MCF 10A (cell line): ENCODE results near the gene JMJD6. TPM values are rescaled to one million over a fixed set of nuclear protein-coding genes. Genes with fewer than 3 reads are reported as not detected.

ENCODE experiments used
- BruUV-seq: library from RNA; stranded (reverse); fragments of 400-500 nt; replicated peaks from 2 replicates; lab custom pipeline; 2021; lab: Mats Ljungman, UMichigan
- CTCF ChIA-PET: fragments of 300-600 bp; sonication (Branson Sonifier 250); formaldehyde crosslinking; extraction: SDS; loops from one replicate; lab custom pipeline; 2021; ENCODE audit warnings: antibody characterized with exemption, inconsistent platforms; lab: Yijun Ruan, JAX
- POLR2A ChIA-PET: fragments of 300-600, 350-650 bp; sonication (Branson Sonifier 250); formaldehyde crosslinking; extraction: SDS; loops from one replicate; lab custom pipeline; 2020; ENCODE audit warnings: antibody characterized with exemption, inconsistent platforms; lab: Yijun Ruan, JAX
- DNase-seq: peaks from one replicate; pipeline ENCODE4 v3.0.0-alpha.2; 2018; ENCODE audit not compliant: unreplicated experiment
- H3K27ac Mint-ChIP-seq: one replicate; pipeline ENCODE4 v1.8.0; 2022; ENCODE audit warnings: mild to moderate bottlenecking, low read depth, mixed read lengths; ENCODE audit not compliant: unreplicated experiment
- H3K27me3 Mint-ChIP-seq: one replicate; pipeline ENCODE4 v1.8.0; 2022; ENCODE audit warnings: mixed read lengths; ENCODE audit not compliant: insufficient read depth, unreplicated experiment
- H3K36me3 Mint-ChIP-seq: one replicate; pipeline ENCODE4 v1.8.0; 2022; ENCODE audit warnings: mild to moderate bottlenecking, moderate library complexity, mixed read lengths; ENCODE audit not compliant: insufficient read depth, unreplicated experiment
- H3K4me1 Mint-ChIP-seq: one replicate; pipeline ENCODE4 v1.8.0; 2022; ENCODE audit warnings: mixed read lengths; ENCODE audit not compliant: insufficient read depth, unreplicated experiment
- H3K4me3 Mint-ChIP-seq: one replicate; pipeline ENCODE4 v1.8.0; 2022; ENCODE audit warnings: mild to moderate bottlenecking, moderate library complexity, mixed read lengths; ENCODE audit not compliant: unreplicated experiment
- H3K9me3 Mint-ChIP-seq: one replicate; pipeline ENCODE4 v1.8.0; 2022; ENCODE audit warnings: mixed read lengths; ENCODE audit not compliant: unreplicated experiment
- CTCF ChIP-seq: fragments of 200-600 bp; IDR thresholded peaks from one replicate; pipeline ENCODE4 v1.8.0; 2022; ENCODE audit warnings: antibody characterized with exemption, mild to moderate bottlenecking; ENCODE audit not compliant: unreplicated experiment
- intact Hi-C: fragments of 100-400 bp; cut with micrococcal nuclease; formaldehyde crosslinking; loops from 2 replicates; pipeline ENCODE4 v1.14.1; 2022
- total RNA-seq: library from RNA; stranded (reverse); gene quantifications from 2 replicates; pipeline ENCODE4 v1.2.3, GENCODE V29; 2022

JMJD6 gene
- total RNA-seq, 1 experiment from 2014 or later = 29.4 TPM

DNA sequence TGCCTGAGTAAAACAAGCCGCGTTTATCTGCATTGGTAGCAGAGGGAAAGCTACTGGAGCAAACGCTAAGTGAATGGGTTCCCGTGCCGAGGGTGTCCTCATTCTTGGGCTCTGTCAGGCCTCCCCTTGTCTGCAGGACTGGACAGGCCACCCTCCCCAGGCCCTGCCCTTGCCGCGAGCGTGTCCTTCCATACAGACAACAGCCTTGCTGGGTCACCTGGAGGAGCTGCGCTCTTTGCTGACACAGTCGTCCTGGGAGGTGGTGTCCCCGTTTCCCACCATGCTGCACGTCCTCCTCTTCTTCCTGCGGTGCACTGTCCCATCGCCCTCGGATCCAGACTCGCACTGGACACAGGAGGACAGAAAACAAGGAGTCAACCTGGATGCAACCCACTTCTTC, 7.9 kb downstream of the JMJD6 start:
- H3K36me3 Mint-ChIP-seq = peaks cover 99% of the 10 kb centered on the region
- no peak overlapping the region for H3K4me3 Mint-ChIP-seq
- no peaks in the 10 kb centered on the region for H3K9me3 Mint-ChIP-seq
- intact Hi-C loops = loop anchor here (5.0 to 10.0 kb wide), 2 partner anchors 36 to 164 kb away; no protein-coding TSS in a partner anchor
- peaks cover 13% of the 10 kb centered on the region for H3K4me1 Mint-ChIP-seq
- ChIA-PET POLR2A (interaction anchor here (0.6 to 5.3 kb wide), 3 partner anchors 7 to 18 kb away, joined by 3 to 51 read pairs (median 20); partner anchors contain the start of genes JMJD6, METTL23 and SRSF2), CTCF (interaction anchor here (0.8 to 1.6 kb wide), 3 partner anchors 9 to 94 kb away, joined by 3 to 7 read pairs (median 3); no protein-coding TSS in a partner anchor)
- H3K27me3 Mint-ChIP-seq = no peaks in the 10 kb centered on the region
- no peak for TF ChIP-seq CTCF
- no peak for DNase-seq
- BruUV-seq = no TSS peak
- H3K27ac Mint-ChIP-seq = no peak overlapping the region

DNA sequence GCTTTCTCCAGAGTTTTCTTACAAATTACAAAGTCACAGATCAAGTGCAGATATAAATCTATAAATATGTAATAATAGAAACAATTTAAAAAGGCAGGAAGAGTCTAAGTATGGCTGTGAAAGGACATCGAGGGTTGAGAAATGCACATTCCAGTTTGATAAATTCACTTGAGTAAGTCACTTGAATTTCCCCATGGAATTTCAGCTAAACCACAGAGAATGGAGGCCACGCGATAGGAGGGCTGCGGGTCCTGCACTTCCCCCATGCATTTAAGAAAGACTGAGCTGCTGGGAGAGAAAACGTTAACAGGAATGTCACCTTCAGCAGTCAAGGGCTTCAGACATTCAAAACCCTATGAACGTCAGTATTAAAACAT, 9.6 kb downstream of the JMJD6 start:
- H3K27ac Mint-ChIP-seq = peak overlapping the region; percentile 55
- H3K36me3 Mint-ChIP-seq = peaks cover 94% of the 10 kb centered on the region
- no TSS peak for BruUV-seq
- intact Hi-C loops = loop anchor here (5.0 to 10.0 kb wide), 2 partner anchors 35 to 162 kb away; no protein-coding TSS in a partner anchor
- DNase-seq = peak; percentile 57
- H3K9me3 Mint-ChIP-seq = no peaks in the 10 kb centered on the region
- H3K4me3 Mint-ChIP-seq = no peak overlapping the region
- TF ChIP-seq CTCF = no peak
- CTCF ChIA-PET = interaction anchor here (0.6 to 1.7 kb wide), 5 partner anchors 11 to 1017 kb away, joined by 3 to 7 read pairs (median 4); no protein-coding TSS in a partner anchor
- POLR2A ChIA-PET = interaction anchor here (0.6 to 5.3 kb wide), 12 partner anchors 8 to 166 kb away, joined by 3 to 51 read pairs (median 6); partner anchors contain the start of genes JMJD6, METTL23, MFSD11 and ST6GALNAC2
- H3K4me1 Mint-ChIP-seq = peaks cover 13% of the 10 kb centered on the region
- H3K27me3 Mint-ChIP-seq = no peaks in the 10 kb centered on the region

DNA sequence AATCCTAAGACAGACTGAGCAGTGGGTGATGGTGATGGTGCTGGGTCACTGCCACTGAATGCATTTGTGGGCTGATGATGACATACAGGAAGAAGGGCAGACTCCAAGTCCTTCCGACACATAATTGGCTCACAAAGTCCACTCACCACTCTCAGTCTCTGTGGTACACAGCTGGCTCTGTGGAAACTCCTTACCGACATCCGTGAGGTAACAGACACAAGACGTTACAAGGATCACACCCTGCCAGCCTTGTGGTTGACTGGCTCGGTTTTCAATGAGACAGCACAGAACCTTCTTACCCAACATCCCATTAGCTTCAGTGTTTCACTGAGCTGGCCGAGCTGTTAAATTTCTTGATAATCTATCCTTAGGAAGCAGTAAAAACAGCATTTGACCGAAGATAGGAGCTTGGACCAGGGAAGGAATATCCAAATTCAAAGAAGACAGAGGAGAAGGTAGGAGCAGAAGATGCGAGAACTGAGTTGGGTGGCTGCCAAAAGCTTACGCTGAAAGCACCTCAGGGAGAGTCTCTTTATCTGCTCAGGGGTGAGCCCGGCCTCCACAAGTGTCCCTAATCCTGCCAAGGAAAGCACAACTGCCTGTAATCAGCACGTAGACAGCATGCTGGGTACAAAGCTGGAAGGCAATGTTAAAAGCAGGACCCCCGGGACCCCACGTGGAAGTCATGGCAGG, 10.1 kb downstream of the JMJD6 start:
- H3K4me1 Mint-ChIP-seq = peaks cover 13% of the 10 kb centered on the region
- no peaks in the 10 kb centered on the region for H3K27me3 Mint-ChIP-seq
- POLR2A ChIA-PET = interaction anchor here (0.6 to 5.3 kb wide), 13 partner anchors 9 to 165 kb away, joined by 3 to 51 read pairs (median 6); partner anchors contain the start of genes JMJD6, METTL23, MFSD11 and ST6GALNAC2
- CTCF ChIA-PET = interaction anchor here (0.6 to 1.7 kb wide), 4 partner anchors 194 to 1017 kb away, joined by 3 to 5 read pairs (median 4); no protein-coding TSS in a partner anchor
- intact Hi-C loops = loop anchor here (5.0 to 10.0 kb wide), 2 partner anchors 34 to 161 kb away; no protein-coding TSS in a partner anchor
- H3K9me3 Mint-ChIP-seq = no peaks in the 10 kb centered on the region
- H3K4me3 Mint-ChIP-seq = peak overlapping the region; percentile 9
- DNase-seq = peak; percentile 97
- BruUV-seq = TSS peak; percentile 55
- peak overlapping the region; percentile 55 for H3K27ac Mint-ChIP-seq
- no peak for TF ChIP-seq CTCF
- peaks cover 88% of the 10 kb centered on the region for H3K36me3 Mint-ChIP-seq

DNA sequence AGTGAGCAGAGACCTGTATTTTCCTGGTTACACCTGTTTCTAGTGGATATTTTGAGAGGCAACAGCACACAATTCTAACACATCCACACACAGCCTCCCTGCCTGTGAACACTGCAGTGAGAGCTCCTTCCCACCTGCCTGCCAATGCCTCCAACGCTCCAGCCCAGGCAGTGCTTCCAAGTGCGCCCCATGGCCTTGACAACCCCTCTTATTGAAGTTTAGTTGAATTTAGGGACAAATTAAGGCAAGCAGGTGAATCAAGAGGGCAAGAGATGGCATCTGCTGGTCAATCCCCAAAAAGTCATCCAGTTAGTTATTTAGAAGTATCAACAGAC, 10.9 kb downstream of the JMJD6 start:
- peak overlapping the region; percentile 55 for H3K27ac Mint-ChIP-seq
- H3K27me3 Mint-ChIP-seq = no peaks in the 10 kb centered on the region
- DNase-seq = no peak
- BruUV-seq = no TSS peak
- TF ChIP-seq CTCF = no peak
- H3K9me3 Mint-ChIP-seq = no peaks in the 10 kb centered on the region
- ChIA-PET CTCF (interaction anchor here (0.5 to 2.7 kb wide), 9 partner anchors 9 to 192 kb away, joined by 3 to 26 read pairs (median 5); partner anchors contain the start of gene PRCD), POLR2A (interaction anchor here (0.5 to 5.3 kb wide), 10 partner anchors 10 to 158 kb away, joined by 3 to 51 read pairs (median 6); partner anchors contain the start of genes JMJD6, METTL23 and MFSD11)
- intact Hi-C loops = loop anchor here (2.0 to 10.0 kb wide), 3 partner anchors 33 to 193 kb away; no protein-coding TSS in a partner anchor
- H3K36me3 Mint-ChIP-seq = peaks cover 80% of the 10 kb centered on the region
- no peak overlapping the region for H3K4me3 Mint-ChIP-seq
- H3K4me1 Mint-ChIP-seq = peaks cover 13% of the 10 kb centered on the region
